ENCODE data around the gene SDHA.

DNA sequence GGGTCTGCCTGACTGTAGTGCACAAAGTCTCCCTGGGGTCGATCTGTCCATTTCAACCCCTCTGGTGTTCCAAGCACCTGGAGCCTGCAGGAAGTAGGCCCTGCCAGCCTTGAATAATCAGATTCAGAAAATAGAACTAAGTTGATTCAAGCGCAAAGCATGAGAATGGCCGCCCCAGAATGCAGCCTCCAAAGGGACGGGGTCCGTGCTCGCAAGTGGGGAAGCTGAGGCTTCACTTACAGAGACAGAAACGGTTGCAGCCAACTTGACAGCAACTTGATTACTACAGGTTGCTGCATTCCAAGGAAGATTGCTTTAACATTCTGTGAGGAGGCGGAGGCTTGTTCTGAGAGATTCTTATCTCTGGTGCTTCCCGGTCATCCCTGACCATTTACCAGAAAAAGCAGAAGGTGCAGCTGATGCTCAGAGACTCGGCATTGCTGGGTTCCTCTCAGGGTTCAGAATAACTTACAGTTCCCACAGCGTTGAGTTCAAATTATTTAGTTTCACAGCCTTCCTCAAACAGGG, 41.8 kb upstream of the SDHA start:
- no peak for TF ChIP-seq POLR2A (conservative IDR thresholded peaks at IDR 0.05)
- TF ChIP-seq, protein P1, sequence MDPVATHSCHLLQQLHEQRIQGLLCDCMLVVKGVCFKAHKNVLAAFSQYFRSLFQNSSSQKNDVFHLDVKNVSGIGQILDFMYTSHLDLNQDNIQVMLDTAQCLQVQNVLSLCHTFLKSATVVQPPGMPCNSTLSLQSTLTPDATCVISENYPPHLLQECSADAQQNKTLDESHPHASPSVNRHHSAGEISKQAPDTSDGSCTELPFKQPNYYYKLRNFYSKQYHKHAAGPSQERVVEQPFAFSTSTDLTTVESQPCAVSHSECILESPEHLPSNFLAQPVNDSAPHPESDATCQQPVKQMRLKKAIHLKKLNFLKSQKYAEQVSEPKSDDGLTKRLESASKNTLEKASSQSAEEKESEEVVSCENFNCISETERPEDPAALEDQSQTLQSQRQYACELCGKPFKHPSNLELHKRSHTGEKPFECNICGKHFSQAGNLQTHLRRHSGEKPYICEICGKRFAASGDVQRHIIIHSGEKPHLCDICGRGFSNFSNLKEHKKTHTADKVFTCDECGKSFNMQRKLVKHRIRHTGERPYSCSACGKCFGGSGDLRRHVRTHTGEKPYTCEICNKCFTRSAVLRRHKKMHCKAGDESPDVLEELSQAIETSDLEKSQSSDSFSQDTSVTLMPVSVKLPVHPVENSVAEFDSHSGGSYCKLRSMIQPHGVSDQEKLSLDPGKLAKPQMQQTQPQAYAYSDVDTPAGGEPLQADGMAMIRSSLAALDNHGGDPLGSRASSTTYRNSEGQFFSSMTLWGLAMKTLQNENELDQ (CRISPR knock-in tag; IDR thresholded peaks at IDR 0.05; ENCODE audit: borderline replicate concordance) = no peak
- TF ChIP-seq, protein P2, sequence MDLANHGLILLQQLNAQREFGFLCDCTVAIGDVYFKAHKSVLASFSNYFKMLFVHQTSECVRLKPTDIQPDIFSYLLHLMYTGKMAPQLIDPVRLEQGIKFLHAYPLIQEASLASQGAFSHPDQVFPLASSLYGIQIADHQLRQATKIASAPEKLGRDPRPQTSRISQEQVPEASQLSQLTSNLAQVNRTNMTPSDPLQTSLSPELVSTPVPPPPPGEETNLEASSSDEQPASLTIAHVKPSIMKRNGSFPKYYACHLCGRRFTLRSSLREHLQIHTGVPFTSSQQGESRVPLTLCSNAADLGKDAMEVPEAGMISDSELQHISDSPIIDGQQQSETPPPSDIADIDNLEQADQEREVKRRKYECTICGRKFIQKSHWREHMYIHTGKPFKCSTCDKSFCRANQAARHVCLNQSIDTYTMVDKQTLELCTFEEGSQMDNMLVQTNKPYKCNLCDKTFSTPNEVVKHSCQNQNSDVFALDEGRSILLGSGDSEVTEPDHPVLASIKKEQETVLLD (IDR thresholded peaks at IDR 0.05) = no peak
- TF ChIP-seq EZH2 (IDR thresholded peaks at IDR 0.05; ENCODE audit: borderline replicate concordance, low read depth, low read length) = no peak
- TF ChIP-seq SIX5 (IDR thresholded peaks at IDR 0.05; ENCODE audit: borderline replicate concordance in 1 of 2, insufficient read depth in 1 of 2, low read depth in 1 of 2, low read length in 2 of 2) = no peak
- no peak for TF ChIP-seq ATF4 (CRISPR knock-in tag; IDR thresholded peaks at IDR 0.05)

Measured in K562 (cell line).